Esophagus (tissue), 2 donors: ENCODE results near the gene TRIP6. TPM values are rescaled to one million over a fixed set of nuclear protein-coding genes. Genes with fewer than 3 reads are reported as not detected.

Experiments
- H3K27ac ChIP-seq, 2 donors: one replicate each; pipeline ENCODE4 v1.5.1; 2013; ENCODE audit warnings: low read depth in 2 of 2, mild to moderate bottlenecking in 2 of 2, inconsistent platforms in 1 of 2, low read length in 1 of 2, moderate library complexity in 1 of 2
- H3K27me3 ChIP-seq, 2 donors: one replicate each; pipeline ENCODE4 v1.6.1; 2013; ENCODE audit warnings: low read length in 2 of 2, control low read depth in 1 of 2, mild to moderate bottlenecking in 1 of 2; ENCODE audit not compliant: insufficient read depth in 2 of 2, control insufficient read depth in 1 of 2
- H3K36me3 ChIP-seq, 2 donors: one replicate each; pipeline ENCODE4 v1.6.1; 2013; ENCODE audit warnings: low read length in 1 of 2; ENCODE audit not compliant: control insufficient read depth in 2 of 2, insufficient read depth in 2 of 2
- H3K4me1 ChIP-seq, 2 donors: one replicate each; pipeline ENCODE4 v1.6.1; 2013; ENCODE audit warnings: low read length in 1 of 2; ENCODE audit not compliant: control insufficient read depth in 2 of 2, insufficient read depth in 2 of 2
- H3K4me3 ChIP-seq, 2 donors: one replicate each; pipeline ENCODE4 v1.5.1; 2013; ENCODE audit warnings: low read length in 2 of 2, mild to moderate bottlenecking in 2 of 2, low read depth in 1 of 2, moderate library complexity in 1 of 2
- H3K9me3 ChIP-seq, 2 donors: one replicate each; pipeline ENCODE4 v1.6.1; 2013; ENCODE audit warnings: mild to moderate bottlenecking in 2 of 2, low read depth in 1 of 2, low read length in 1 of 2, moderate library complexity in 1 of 2; ENCODE audit not compliant: control insufficient read depth in 2 of 2, insufficient read depth in 1 of 2
- WGBS, 2 donors: extraction: QIAGEN DNeasy Blood & Tissue Kit; methylation state at CpG; one replicate each; pipeline ENCODE4 v1.1.7; 2013; 5-methylcytosine and 5-hydroxymethylcytosine counted together
- polyA plus RNA-seq, 2 donors: library from polyadenylated mRNA; stranded (reverse); fragments of 200-250 nt; gene quantifications; one replicate each; pipeline ENCODE4 v1.2.3, GENCODE V29; 2013
- donor health status: healthy with polysubstance abuse.
- donor health status: Bipolar disorder and iron deficiency.

TRIP6 gene
- polyA plus RNA-seq, 2 donors = 39.4 to 75.0 TPM

- H3K27me3 ChIP-seq = no peaks in the 10 kb centered on the region
- peak overlapping the region; percentile 71 to 72 for H3K4me3 ChIP-seq
- peaks cover 8 to 21% of the 10 kb centered on the region in 2 donors for H3K36me3 ChIP-seq
- 15 to 19% methylated on average over 15 to 16 of the region's 16 CpGs for WGBS, 2 donors
- peak overlapping the region; percentile 41 to 46 for H3K27ac ChIP-seq
- H3K9me3 ChIP-seq = no peaks in the 10 kb centered on the region
- H3K4me1 ChIP-seq = peaks cover 9 to 11% of the 10 kb centered on the region in 2 donors
Measured at GRCh38 chr7:100825215-100825671, 41.9 kb upstream of the TRIP6 start.

GRCh38 chr7:100825751-100826513 is 41.3 kb upstream of the TRIP6 start:
- Histone ChIP-seq H3K36me3 (peaks cover 8 to 19% of the 10 kb centered on the region in 2 donors), H3K9me3 (no peaks in the 10 kb centered on the region)
- 11 to 12% methylated on average over 17 of the region's 17 CpGs for WGBS, 2 donors

GRCh38 chr7:100826514-100827329 is 40.5 kb upstream of the TRIP6 start:
- peak overlapping the region; percentile 41 to 86 for H3K27ac ChIP-seq
- peak overlapping the region; percentile 71 to 72 for H3K4me3 ChIP-seq
- H3K4me1 ChIP-seq = peaks cover 9 to 11% of the 10 kb centered on the region in 2 donors
- no peaks in the 10 kb centered on the region for H3K27me3 ChIP-seq
- no peaks in the 10 kb centered on the region for H3K9me3 ChIP-seq
- peaks cover 8 to 19% of the 10 kb centered on the region in 2 donors for H3K36me3 ChIP-seq
- WGBS, 2 donors = 2% methylated on average over 37 to 71 of the region's 71 CpGs

More at GRCh38 chr7:100825751-100826513, 41.3 kb upstream of the TRIP6 start:
- peaks cover 9 to 11% of the 10 kb centered on the region in 2 donors for H3K4me1 ChIP-seq
- peak overlapping the region; percentile 71 to 72 for H3K4me3 ChIP-seq
- H3K27ac ChIP-seq = peak overlapping the region; percentile 41 to 46
- no peaks in the 10 kb centered on the region for H3K27me3 ChIP-seq

GRCh38 chr7:100827330-100828226 is 39.6 kb upstream of the TRIP6 start, which contains the start of gene EPHB4:
Gene EPHB4 (minus strand): TSS chr7:100827523. CDS start chr7:100827030, 493 bp downstream.
- 1% methylated on average over 42 to 80 of the region's 80 CpGs for WGBS, 2 donors
- peak within 1 kb of the TSS; percentile 71 to 72 for H3K4me3 ChIP-seq
- peaks cover 3 to 11% of the 10 kb centered on the region in 2 donors for H3K36me3 ChIP-seq
- H3K4me1 ChIP-seq = peaks cover 9 to 11% of the 10 kb centered on the region in 2 donors
- peak within 1 kb of the TSS; percentile 74 to 86 for H3K27ac ChIP-seq
- H3K9me3 ChIP-seq = no peaks in the 10 kb centered on the region
- H3K27me3 ChIP-seq = no peaks in the 10 kb centered on the region

GRCh38 chr7:100829150-100829716 is 38.0 kb upstream of the TRIP6 start:
- no peaks in the 10 kb centered on the region for H3K36me3 ChIP-seq
- 51 to 56% methylated on average over 20 of the region's 20 CpGs for WGBS, 2 donors

GRCh38 chr7:100830396-100830795 is 36.8 kb upstream of the TRIP6 start:
- Histone ChIP-seq H3K27me3 (no peaks in the 10 kb centered on the region), H3K4me1 (peaks cover 5 to 6% of the 10 kb centered on the region in 2 donors), H3K27ac (no peak overlapping the region), H3K9me3 (no peaks in the 10 kb centered on the region), H3K4me3 (no peak overlapping the region), H3K36me3 (no peaks in the 10 kb centered on the region)
- 76 to 77% methylated on average over 4 of the region's 4 CpGs for whole genome bisulfite sequencing, 2 donors

More at GRCh38 chr7:100829150-100829716, 38.0 kb upstream of the TRIP6 start:
- no peak overlapping the region for H3K4me3 ChIP-seq
- no peaks in the 10 kb centered on the region for H3K9me3 ChIP-seq
- H3K27me3 ChIP-seq = no peaks in the 10 kb centered on the region
- peak overlapping the region in 1 of 2 donors; percentile 16 for H3K27ac ChIP-seq
- peaks cover 9 to 11% of the 10 kb centered on the region in 2 donors for H3K4me1 ChIP-seq

GRCh38 chr7:100832281-100832633 is 34.9 kb upstream of the TRIP6 start:
- Histone ChIP-seq H3K27me3 (no peaks in the 10 kb centered on the region), H3K9me3 (no peaks in the 10 kb centered on the region), H3K36me3 (no peaks in the 10 kb centered on the region), H3K27ac (no peak overlapping the region), H3K4me3 (no peak overlapping the region), H3K4me1 (no peaks in the 10 kb centered on the region)
- 90 to 92% methylated on average over 5 of the region's 5 CpGs for WGBS, 2 donors

- Histone ChIP-seq H3K4me3 (no peak overlapping the region), H3K27ac (peak overlapping the region; percentile 75 to 91), H3K36me3 (no peaks in the 10 kb centered on the region), H3K27me3 (no peaks in the 10 kb centered on the region), H3K4me1 (no peaks in the 10 kb centered on the region), H3K9me3 (no peaks in the 10 kb centered on the region)
- 42 to 43% methylated on average over 17 of the region's 17 CpGs for WGBS, 2 donors
Measured at GRCh38 chr7:100835903-100836811, 31.0 kb upstream of the TRIP6 start.
